GM23248 (cell line): ENCODE measurements around the gene COX4I1. TPM values are rescaled to one million over a fixed set of nuclear protein-coding genes. Genes with fewer than 3 reads are reported as not detected.

Experiments used
- DNase-seq: peaks from one replicate; pipeline ENCODE4 v3.0.0-alpha.2; 2015
- H2AFZ ChIP-seq: fragments of 200-600 bp; sonication (generic); 2 replicates; pipeline ENCODE4 v1.6.1; 2016; ENCODE audit warnings: antibody characterized with exemption
- H3F3A ChIP-seq: fragments of 200-600 bp; sonication (generic); 2 replicates; pipeline ENCODE4 v1.6.1; 2016; ENCODE audit warnings: mild to moderate bottlenecking, antibody characterized with exemption, mixed run types; ENCODE audit not compliant: insufficient read depth
- H3K27ac ChIP-seq: fragments of 200-600 bp; sonication (generic); 2 replicates; pipeline ENCODE4 v1.5.1; 2016; ENCODE audit warnings: mild to moderate bottlenecking
- H3K27me3 ChIP-seq: fragments of 200-600 bp; sonication (generic); replicated peaks from 2 replicates; pipeline ENCODE4 v1.6.1; 2016; ENCODE audit warnings: mild to moderate bottlenecking; ENCODE audit not compliant: insufficient read depth
- H3K36me3 ChIP-seq: fragments of 200-600 bp; sonication (generic); 2 replicates; pipeline ENCODE4 v1.6.1; 2016; ENCODE audit warnings: low read depth, mild to moderate bottlenecking
- H3K4me1 ChIP-seq: fragments of 200-600 bp; sonication (generic); 2 replicates; pipeline ENCODE4 v1.6.1; 2016; ENCODE audit warnings: mild to moderate bottlenecking; ENCODE audit not compliant: insufficient read depth
- H3K4me2 ChIP-seq: fragments of 200-600 bp; sonication (generic); one replicate; pipeline ENCODE4 v1.6.1; 2016; ENCODE audit warnings: mild to moderate bottlenecking; ENCODE audit not compliant: unreplicated experiment
- H3K4me3 ChIP-seq: fragments of 200-600 bp; sonication (generic); 2 replicates; pipeline ENCODE4 v1.5.1; 2016; ENCODE audit warnings: mild to moderate bottlenecking
- H3K79me2 ChIP-seq: fragments of 200-600 bp; sonication (generic); 2 replicates; pipeline ENCODE4 v1.6.1; 2016; ENCODE audit warnings: mild to moderate bottlenecking; ENCODE audit not compliant: insufficient read depth
- H3K9ac ChIP-seq: fragments of 200-600 bp; sonication (generic); 2 replicates; pipeline ENCODE4 v1.6.1; 2016; ENCODE audit warnings: mild to moderate bottlenecking
- H3K9me2 ChIP-seq: fragments of 200-600 bp; sonication (generic); 2 replicates; pipeline ENCODE4 v1.6.1; 2016; ENCODE audit warnings: mixed run types, mild to moderate bottlenecking, moderate library complexity; ENCODE audit not compliant: insufficient read depth
- H3K9me3 ChIP-seq: fragments of 200-600 bp; sonication (generic); one replicate; pipeline ENCODE4 v1.6.1; 2017; ENCODE audit warnings: low read depth
- H4K20me1 ChIP-seq: fragments of 200-600 bp; sonication (generic); 2 replicates; pipeline ENCODE4 v1.6.0; 2016; ENCODE audit not compliant: insufficient read depth
- EZH2 ChIP-seq: fragments of 200-600 bp; sonication (generic); IDR thresholded peaks from 2 replicates; pipeline ENCODE4 v1.6.1; 2018; ENCODE audit warnings: antibody characterized with exemption, mild to moderate bottlenecking; ENCODE audit not compliant: insufficient read depth, poor library complexity, severe bottlenecking
- EZH2phosphoT487 ChIP-seq: fragments of 200-600 bp; sonication (generic); IDR thresholded peaks from 2 replicates; pipeline ENCODE4 v1.6.1; 2018; ENCODE audit warnings: antibody characterized with exemption, moderate library complexity, mild to moderate bottlenecking, low read depth; ENCODE audit not compliant: insufficient read depth
- WGBS, 2 experiments: methylation state at CpG; one replicate each; pipeline ENCODE4 v1.1.6; 2015 to 2017; ENCODE audit warnings: low lambda C conversion rate in 2 of 2, low coverage in 1 of 2; ENCODE audit errors: missing lambda C conversion rate in 2 of 2; 5-methylcytosine and 5-hydroxymethylcytosine counted together
- in situ Hi-C: fragments of 300-500 bp; cut with MboI; formaldehyde crosslinking; loops from 2 replicates; pipeline ENCODE4 v1.15.0; 2020
- polyA plus RNA-seq: library from polyadenylated mRNA; unstranded; fragments of >200 nt; fragmentation: Nextera tagmentation; extraction: Ambion mirVana; gene quantifications from 2 replicates; pipeline ENCODE4 v1.2.1, GENCODE V29; 2016
- total RNA-seq: library from RNA; depleted of rRNA; stranded (reverse); fragments of >200 nt; shearing (Covaris generic); gene quantifications from 2 replicates; pipeline ENCODE4 v1.2.3, GENCODE V29; 2014

The COX4I1 gene
- total and polyA plus RNA-seq, 2 experiments from 2014 or later: 390 to 566 TPM

GRCh38 chr16:85847681-85848601 is 48.4 kb downstream of the COX4I1 start:
- no peak overlapping the region for H2AFZ ChIP-seq
- no peaks in the 10 kb centered on the region for H4K20me1 ChIP-seq
- no peaks in the 10 kb centered on the region for H3K9me3 ChIP-seq
- no peaks in the 10 kb centered on the region for H3F3A ChIP-seq
- H3K4me1 ChIP-seq: no peaks in the 10 kb centered on the region
- no peak overlapping the region for H3K4me2 ChIP-seq
- no peak overlapping the region for H3K27ac ChIP-seq
- no peak overlapping the region for H3K4me3 ChIP-seq
- H3K9me2 ChIP-seq: no peaks in the 10 kb centered on the region
- TF ChIP-seq EZH2 (no peak), EZH2phosphoT487 (no peak)
- peaks cover 67% of the 10 kb centered on the region for H3K27me3 ChIP-seq
- DNase-seq: no peak
- in situ Hi-C loops: loop anchor here (25.0 kb wide), 1 partner anchor 664 kb away; the partner anchor contains the start of gene FOXF1
- WGBS, 2 experiments: 55 to 56% methylated on average over 39 of the region's 39 CpGs
- H3K79me2 ChIP-seq: no peaks in the 10 kb centered on the region
- H3K36me3 ChIP-seq: no peaks in the 10 kb centered on the region
- H3K9ac ChIP-seq: no peak overlapping the region

GRCh38 chr16:85848986-85849385 is 49.5 kb downstream of the COX4I1 start:
- no peaks in the 10 kb centered on the region for H3K9me3 ChIP-seq
- H3K9ac ChIP-seq: no peak overlapping the region
- no peaks in the 10 kb centered on the region for H3K36me3 ChIP-seq
- no peaks in the 10 kb centered on the region for H3F3A ChIP-seq
- no peak overlapping the region for H3K4me2 ChIP-seq
- no peak overlapping the region for H3K4me3 ChIP-seq
- no peaks in the 10 kb centered on the region for H3K4me1 ChIP-seq
- WGBS, 2 experiments: 15 to 19% methylated on average over 9 of the region's 9 CpGs
- no peak overlapping the region for H2AFZ ChIP-seq
- H4K20me1 ChIP-seq: no peaks in the 10 kb centered on the region
- no peak for DNase-seq
- no peaks in the 10 kb centered on the region for H3K79me2 ChIP-seq
- TF ChIP-seq EZH2 (no peak), EZH2phosphoT487 (no peak)
- no peak overlapping the region for H3K27ac ChIP-seq
- no peaks in the 10 kb centered on the region for H3K9me2 ChIP-seq
- H3K27me3 ChIP-seq: peaks cover 71% of the 10 kb centered on the region
- in situ Hi-C loops: loop anchor here (25.0 kb wide), 1 partner anchor 663 kb away; the partner anchor contains the start of gene FOXF1

- H3K9ac ChIP-seq: no peak overlapping the region
- H3K79me2 ChIP-seq: no peaks in the 10 kb centered on the region
- H3K9me3 ChIP-seq: no peaks in the 10 kb centered on the region
- H3K27ac ChIP-seq: no peak overlapping the region
- in situ Hi-C loops: loop anchor here (25.0 kb wide), 1 partner anchor 663 kb away; the partner anchor contains the start of gene FOXF1
- no peak for TF ChIP-seq EZH2
- no peak for TF ChIP-seq EZH2phosphoT487
- H3K36me3 ChIP-seq: no peaks in the 10 kb centered on the region
- H3F3A ChIP-seq: no peaks in the 10 kb centered on the region
- DNase-seq: no peak
- no peak overlapping the region for H3K4me3 ChIP-seq
- 39 to 42% methylated on average over 8 of the region's 8 CpGs for WGBS, 2 experiments
- H4K20me1 ChIP-seq: no peaks in the 10 kb centered on the region
- H3K4me1 ChIP-seq: no peaks in the 10 kb centered on the region
- no peak overlapping the region for H3K4me2 ChIP-seq
- no peaks in the 10 kb centered on the region for H3K9me2 ChIP-seq
- no peak overlapping the region for H2AFZ ChIP-seq
- H3K27me3 ChIP-seq: peaks cover 71% of the 10 kb centered on the region
These were observed 49.9 kb downstream of the COX4I1 start for GRCh38 chr16:85849388-85849787.

GRCh38 chr16:85850344-85850880 is 50.9 kb downstream of the COX4I1 start:
- no peak overlapping the region for H3K27ac ChIP-seq
- H2AFZ ChIP-seq: no peak overlapping the region
- H3K27me3 ChIP-seq: peaks cover 62% of the 10 kb centered on the region
- H3K79me2 ChIP-seq: no peaks in the 10 kb centered on the region
- H3K4me1 ChIP-seq: no peaks in the 10 kb centered on the region
- no peak overlapping the region for H3K4me2 ChIP-seq
- H3K9ac ChIP-seq: no peak overlapping the region
- no peaks in the 10 kb centered on the region for H3K9me2 ChIP-seq
- in situ Hi-C loops: no loop called here
- 62 to 75% methylated on average over 5 of the region's 5 CpGs for WGBS, 2 experiments
- no peaks in the 10 kb centered on the region for H3K9me3 ChIP-seq
- no peak for TF ChIP-seq EZH2
- no peak for TF ChIP-seq EZH2phosphoT487
- H3F3A ChIP-seq: no peaks in the 10 kb centered on the region
- no peak for DNase-seq
- H3K36me3 ChIP-seq: no peaks in the 10 kb centered on the region
- no peak overlapping the region for H3K4me3 ChIP-seq
- H4K20me1 ChIP-seq: no peaks in the 10 kb centered on the region
